VCaP (cell line): ENCODE data around the gene MEX3A.

Experiments used
- H3K27ac ChIP-seq: fragments of 450-650 bp; 2 replicates; pipeline ENCODE4 v1.5.1; 2017
- TF ChIP-seq, protein P1 (sequence below): fragments of 450-650 bp; conservative IDR thresholded peaks from 2 replicates; pipeline ENCODE4 v1.5.1; 2017; ENCODE audit warnings: mild to moderate bottlenecking, moderate library complexity

Gene MEX3A

DNA sequence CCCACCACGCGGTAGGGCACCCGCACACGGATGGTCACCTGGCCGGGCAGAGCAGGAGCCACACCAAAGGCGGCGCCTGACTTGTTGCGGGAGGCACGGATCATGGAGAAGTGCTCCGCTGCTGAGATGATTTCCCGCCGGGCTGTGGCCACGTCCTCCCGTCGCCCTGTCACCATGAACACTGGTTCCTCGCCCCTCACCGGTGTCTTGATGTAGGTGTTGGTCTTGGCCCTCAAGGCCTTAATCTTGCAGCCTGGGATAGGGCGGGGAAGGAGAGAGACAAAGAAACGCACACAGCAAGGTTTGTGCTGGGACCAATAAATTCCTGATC lies 4.9 kb downstream of the MEX3A start:
- H3K27ac ChIP-seq: no peak overlapping the region
- TF ChIP-seq, protein P1, sequence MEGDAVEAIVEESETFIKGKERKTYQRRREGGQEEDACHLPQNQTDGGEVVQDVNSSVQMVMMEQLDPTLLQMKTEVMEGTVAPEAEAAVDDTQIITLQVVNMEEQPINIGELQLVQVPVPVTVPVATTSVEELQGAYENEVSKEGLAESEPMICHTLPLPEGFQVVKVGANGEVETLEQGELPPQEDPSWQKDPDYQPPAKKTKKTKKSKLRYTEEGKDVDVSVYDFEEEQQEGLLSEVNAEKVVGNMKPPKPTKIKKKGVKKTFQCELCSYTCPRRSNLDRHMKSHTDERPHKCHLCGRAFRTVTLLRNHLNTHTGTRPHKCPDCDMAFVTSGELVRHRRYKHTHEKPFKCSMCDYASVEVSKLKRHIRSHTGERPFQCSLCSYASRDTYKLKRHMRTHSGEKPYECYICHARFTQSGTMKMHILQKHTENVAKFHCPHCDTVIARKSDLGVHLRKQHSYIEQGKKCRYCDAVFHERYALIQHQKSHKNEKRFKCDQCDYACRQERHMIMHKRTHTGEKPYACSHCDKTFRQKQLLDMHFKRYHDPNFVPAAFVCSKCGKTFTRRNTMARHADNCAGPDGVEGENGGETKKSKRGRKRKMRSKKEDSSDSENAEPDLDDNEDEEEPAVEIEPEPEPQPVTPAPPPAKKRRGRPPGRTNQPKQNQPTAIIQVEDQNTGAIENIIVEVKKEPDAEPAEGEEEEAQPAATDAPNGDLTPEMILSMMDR: no peak

DNA sequence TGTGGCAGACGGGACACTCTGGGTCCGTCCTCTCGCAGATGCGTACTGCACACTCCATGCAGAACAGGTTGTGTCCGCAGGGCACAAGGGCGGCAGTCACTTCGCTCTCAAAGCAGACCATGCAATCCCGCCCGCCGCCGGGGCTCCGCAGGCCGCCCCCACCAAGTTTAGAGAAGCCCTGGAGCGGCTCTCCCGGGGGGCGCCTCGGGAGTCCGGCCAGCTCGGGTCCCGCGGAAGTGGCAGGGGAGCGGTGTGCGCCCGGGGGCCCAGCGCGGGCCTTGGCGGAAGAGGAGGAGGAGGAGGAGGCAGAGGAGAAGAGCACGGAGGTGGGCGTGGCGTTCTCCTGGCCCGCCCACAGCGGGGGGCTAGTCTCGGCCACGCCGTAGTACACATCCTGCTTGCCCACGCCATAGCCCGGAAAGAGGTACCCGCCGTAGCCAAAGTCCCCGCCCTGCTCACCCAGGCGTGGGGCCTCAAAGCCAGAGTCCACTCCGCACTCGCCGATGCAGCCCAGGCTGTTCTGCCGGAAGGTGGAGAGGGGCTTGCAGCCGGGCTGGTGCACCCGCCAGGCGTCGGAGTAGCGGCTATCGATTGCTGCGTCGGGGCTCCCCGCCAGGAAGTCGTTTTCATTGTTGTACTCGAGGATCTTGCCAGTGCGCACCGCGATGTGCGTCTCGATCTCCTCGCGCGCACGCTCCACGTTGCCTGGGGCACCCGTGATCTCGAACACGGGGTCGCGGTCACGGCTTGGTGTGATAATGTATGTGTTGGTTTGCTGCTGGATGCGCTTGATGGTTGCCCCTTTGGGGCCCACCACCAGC lies 5.4 kb downstream of the MEX3A start:
- TF ChIP-seq, protein P1: no peak
- H3K27ac ChIP-seq: no peak overlapping the region

DNA sequence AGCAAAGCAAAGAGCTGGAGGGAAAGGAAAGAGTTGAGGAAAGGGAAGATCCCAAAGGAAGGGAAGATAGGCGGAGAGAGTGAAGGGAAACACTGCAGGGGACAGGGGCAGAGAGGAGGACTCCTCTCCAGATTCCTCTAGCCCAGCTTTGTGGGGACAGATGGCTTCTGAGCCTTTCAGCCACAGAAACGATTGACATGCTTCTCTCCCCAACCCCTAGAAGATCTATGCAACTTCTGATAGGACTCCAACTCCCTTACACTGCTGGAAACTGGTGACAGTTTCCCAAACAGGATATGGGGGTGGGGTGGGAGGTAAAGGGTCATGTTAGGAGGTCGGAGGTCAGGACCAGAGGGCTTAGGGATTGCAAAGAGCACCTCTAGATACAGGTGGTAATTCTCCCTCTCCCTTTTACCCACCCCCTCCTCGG lies 6.5 kb downstream of the MEX3A start:
- H3K27ac ChIP-seq: no peak overlapping the region
- TF ChIP-seq, protein P1: no peak

DNA sequence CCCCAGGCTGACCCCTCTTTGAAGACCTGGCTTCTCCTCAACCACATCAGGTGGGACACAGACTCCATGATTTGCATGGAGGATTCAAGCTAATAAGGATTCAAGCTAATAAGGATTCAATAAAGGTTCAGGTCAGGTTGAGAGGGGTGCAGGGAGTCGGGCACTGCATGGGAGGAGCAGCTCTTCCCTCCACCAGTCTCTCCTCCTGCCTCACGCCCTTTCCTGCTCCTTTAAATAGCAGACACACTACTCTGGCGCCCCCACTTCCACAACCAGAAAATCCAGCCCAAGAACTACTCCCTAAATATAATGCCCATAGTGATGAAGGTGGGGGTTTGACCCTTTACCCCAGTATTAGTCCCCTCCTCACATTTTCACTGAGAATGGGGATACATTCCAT lies 7.1 kb downstream of the MEX3A start:
- TF ChIP-seq, protein P1: no peak
- no peak overlapping the region for H3K27ac ChIP-seq

DNA sequence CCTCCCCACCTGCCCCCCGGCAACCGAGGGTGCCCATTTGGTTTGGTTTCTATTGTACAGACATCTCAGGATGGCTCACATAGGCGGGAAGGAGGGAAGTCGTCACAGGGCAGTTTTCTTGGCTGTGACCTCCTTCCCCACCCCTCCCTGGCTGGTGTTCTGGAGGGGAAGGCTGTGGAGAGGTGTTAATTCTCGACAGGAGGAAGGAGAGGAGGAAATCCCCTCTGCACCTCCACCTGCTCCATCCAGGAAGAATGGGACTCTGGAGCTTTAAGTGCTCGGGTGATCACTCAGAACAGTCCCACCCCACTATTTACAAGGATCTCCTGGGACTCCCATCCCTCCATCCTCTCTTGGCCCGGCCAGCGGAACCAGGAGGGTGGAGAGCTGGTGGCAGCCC lies 7.6 kb downstream of the MEX3A start:
- no peak overlapping the region for H3K27ac ChIP-seq
- TF ChIP-seq, protein P1: no peak

DNA sequence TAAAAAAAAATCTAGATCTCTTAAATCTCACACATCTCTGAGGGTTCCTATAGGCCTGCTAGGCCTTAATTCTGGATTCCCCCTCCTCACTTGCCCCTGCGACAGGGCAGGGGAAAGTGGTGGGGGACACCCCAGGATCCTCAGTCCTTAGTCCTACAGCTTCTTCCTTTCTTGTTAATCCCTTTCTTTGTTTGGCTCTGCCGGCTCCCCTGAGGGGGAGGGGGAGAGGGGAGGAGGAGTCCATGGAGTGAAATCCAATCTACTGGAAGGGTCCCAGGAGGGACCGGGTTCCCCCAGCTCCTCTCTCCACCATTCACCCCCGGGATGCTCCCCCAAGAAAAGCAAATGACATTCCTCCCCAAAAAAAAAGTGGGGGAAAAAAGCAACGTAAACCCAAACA lies 8.5 kb downstream of the MEX3A start:
- TF ChIP-seq, protein P1: no peak
- H3K27ac ChIP-seq: no peak overlapping the region

DNA sequence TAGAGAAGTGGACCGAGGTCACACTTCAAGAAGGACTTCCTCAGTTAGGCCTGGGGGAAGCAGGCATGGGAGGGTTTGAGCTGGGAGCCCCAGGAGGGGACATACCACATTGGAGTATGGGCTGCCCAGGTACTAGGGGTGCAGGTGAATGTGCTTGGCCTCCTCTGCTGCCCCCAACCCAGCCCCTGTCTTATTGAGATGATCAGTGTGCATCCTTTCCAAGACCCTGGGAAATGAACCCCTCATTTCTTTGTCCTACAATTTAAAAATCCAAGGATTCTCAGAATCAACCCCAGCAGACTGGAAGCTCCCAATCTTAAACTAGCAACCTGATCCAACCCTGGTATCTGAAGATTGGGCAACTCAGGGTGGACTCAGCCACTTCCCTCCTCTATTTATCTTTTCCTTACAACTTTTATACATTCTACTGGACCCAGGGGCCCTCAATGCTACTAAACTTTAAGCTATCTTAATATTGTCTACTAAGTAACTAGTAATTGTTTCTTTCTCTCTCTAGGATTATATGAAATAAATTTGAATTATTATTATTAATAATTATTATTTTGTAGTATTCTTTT lies 9.1 kb downstream of the MEX3A start:
- H3K27ac ChIP-seq: no peak overlapping the region

More for the DNA sequence above, 9.1 kb downstream of the MEX3A start:
- TF ChIP-seq, protein P1: no peak
